Measurements from ENCODE around the gene INCENP.

DNA sequence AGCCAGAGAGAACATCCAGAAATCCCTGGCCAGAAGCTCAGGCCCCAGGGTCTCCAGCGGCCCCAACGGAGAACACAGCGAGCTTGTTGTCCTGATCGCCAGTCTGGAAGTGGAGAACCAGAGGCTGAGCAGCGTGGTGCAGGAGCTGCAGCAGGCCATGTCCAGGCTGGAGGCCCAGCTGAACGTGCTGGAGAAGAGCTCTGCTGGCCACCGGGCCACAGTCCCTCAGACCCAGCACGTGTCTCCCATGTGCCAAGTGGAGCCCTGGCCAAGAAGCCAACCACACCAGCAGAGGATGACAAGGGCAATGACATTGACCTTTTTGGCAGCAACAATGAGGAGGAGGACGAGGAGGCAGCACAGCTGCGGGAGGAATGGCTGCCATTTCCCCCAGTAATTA, 45.6 kb downstream of the INCENP start:
- TF ChIP-seq SIN3A (IDR thresholded peaks at IDR 0.05; ENCODE audit: borderline replicate concordance, insufficient read depth, low read length): no peak
- TF ChIP-seq POLR2AphosphoS5 (IDR thresholded peaks at IDR 0.05; ENCODE audit: low read depth, low read length): no peak
- TF ChIP-seq, protein P1, sequence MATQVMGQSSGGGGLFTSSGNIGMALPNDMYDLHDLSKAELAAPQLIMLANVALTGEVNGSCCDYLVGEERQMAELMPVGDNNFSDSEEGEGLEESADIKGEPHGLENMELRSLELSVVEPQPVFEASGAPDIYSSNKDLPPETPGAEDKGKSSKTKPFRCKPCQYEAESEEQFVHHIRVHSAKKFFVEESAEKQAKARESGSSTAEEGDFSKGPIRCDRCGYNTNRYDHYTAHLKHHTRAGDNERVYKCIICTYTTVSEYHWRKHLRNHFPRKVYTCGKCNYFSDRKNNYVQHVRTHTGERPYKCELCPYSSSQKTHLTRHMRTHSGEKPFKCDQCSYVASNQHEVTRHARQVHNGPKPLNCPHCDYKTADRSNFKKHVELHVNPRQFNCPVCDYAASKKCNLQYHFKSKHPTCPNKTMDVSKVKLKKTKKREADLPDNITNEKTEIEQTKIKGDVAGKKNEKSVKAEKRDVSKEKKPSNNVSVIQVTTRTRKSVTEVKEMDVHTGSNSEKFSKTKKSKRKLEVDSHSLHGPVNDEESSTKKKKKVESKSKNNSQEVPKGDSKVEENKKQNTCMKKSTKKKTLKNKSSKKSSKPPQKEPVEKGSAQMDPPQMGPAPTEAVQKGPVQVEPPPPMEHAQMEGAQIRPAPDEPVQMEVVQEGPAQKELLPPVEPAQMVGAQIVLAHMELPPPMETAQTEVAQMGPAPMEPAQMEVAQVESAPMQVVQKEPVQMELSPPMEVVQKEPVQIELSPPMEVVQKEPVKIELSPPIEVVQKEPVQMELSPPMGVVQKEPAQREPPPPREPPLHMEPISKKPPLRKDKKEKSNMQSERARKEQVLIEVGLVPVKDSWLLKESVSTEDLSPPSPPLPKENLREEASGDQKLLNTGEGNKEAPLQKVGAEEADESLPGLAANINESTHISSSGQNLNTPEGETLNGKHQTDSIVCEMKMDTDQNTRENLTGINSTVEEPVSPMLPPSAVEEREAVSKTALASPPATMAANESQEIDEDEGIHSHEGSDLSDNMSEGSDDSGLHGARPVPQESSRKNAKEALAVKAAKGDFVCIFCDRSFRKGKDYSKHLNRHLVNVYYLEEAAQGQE (IDR thresholded peaks at IDR 0.05; ENCODE audit: insufficient read depth in 1 of 2, low read depth in 2 of 2, low read length in 2 of 2): no peak
- no peak for TF ChIP-seq TAF1 (IDR thresholded peaks at IDR 0.05; ENCODE audit: borderline replicate concordance, insufficient read depth, low read length)
- TF ChIP-seq FOXP2 (optimal IDR thresholded peaks at IDR 0.05; ENCODE audit: borderline replicate concordance, extremely low read depth, extremely low read length, insufficient read depth): no peak

All from PFSK-1 (cell line).